ENCODE results near the gene KREMEN2. TPM values are rescaled to one million over a fixed set of nuclear protein-coding genes. Genes with fewer than 3 reads are reported as not detected.

Gene KREMEN2
- total RNA-seq, 1 experiment from 2014 or later, result 3.7 TPM

- no peak for DNase-seq (ENCODE audit: low read depth, low spot score)
- in situ Hi-C loops (cut with HindIII; ENCODE audit: low pct_unique_long_range_greater_than_20kb, low sequenced_read_pairs), result no loop called here
Measured at GRCh38 chr16:3009568-3010390, 45.7 kb downstream of the KREMEN2 start.

- in situ Hi-C loops (cut with HindIII; ENCODE audit: low pct_unique_long_range_greater_than_20kb, low sequenced_read_pairs), result no loop called here
- DNase-seq (ENCODE audit: low read depth, low spot score), result no peak
Measured at GRCh38 chr16:3010510-3010909, 46.4 kb downstream of the KREMEN2 start.

GRCh38 chr16:3012246-3012645 lies 48.2 kb downstream of the KREMEN2 start:
- DNase-seq (ENCODE audit: low read depth, low spot score), result no peak
- in situ Hi-C loops (cut with HindIII; ENCODE audit: low pct_unique_long_range_greater_than_20kb, low sequenced_read_pairs), result no loop called here

GRCh38 chr16:3012828-3013420 lies 48.8 kb downstream of the KREMEN2 start, which contains the start of gene CLDN9:
Gene CLDN9 (plus strand): TSS chr16:3012923. CDS start chr16:3013363, 440 bp downstream.
- DNase-seq (ENCODE audit: low read depth, low spot score), result no peak
- in situ Hi-C loops (cut with HindIII; ENCODE audit: low pct_unique_long_range_greater_than_20kb, low sequenced_read_pairs), result no loop called here

- in situ Hi-C loops (cut with HindIII; ENCODE audit: low pct_unique_long_range_greater_than_20kb, low sequenced_read_pairs), result no loop called here
- no peak for DNase-seq (ENCODE audit: low read depth, low spot score)
Measured at GRCh38 chr16:3013491-3013951, 49.4 kb downstream of the KREMEN2 start.

- in situ Hi-C loops (cut with HindIII; ENCODE audit: low pct_unique_long_range_greater_than_20kb, low sequenced_read_pairs), result no loop called here
- no peak for DNase-seq (ENCODE audit: low read depth, low spot score)
Measured at GRCh38 chr16:3013998-3014690, 50.1 kb downstream of the KREMEN2 start.

- no peak for DNase-seq (ENCODE audit: low read depth, low spot score)
- in situ Hi-C loops (cut with HindIII; ENCODE audit: low pct_unique_long_range_greater_than_20kb, low sequenced_read_pairs), result no loop called here
Measured at GRCh38 chr16:3014971-3015370, 50.9 kb downstream of the KREMEN2 start.

- no peak for DNase-seq (ENCODE audit: low read depth, low spot score)
- in situ Hi-C loops (cut with HindIII; ENCODE audit: low pct_unique_long_range_greater_than_20kb, low sequenced_read_pairs), result no loop called here
Measured at GRCh38 chr16:3015865-3016521, 51.9 kb downstream of the KREMEN2 start.

GRCh38 chr16:3017344-3017743 lies 53.3 kb downstream of the KREMEN2 start:
- no peak for DNase-seq (ENCODE audit: low read depth, low spot score)
- in situ Hi-C loops (cut with HindIII; ENCODE audit: low pct_unique_long_range_greater_than_20kb, low sequenced_read_pairs), result no loop called here

Small RNA genes within 50 kb of the gene (small RNA-seq; reads per million reads assigned to genes)
- 0 reads per million in 2 experiments for gene LINC00514

Other genes starting within 250 kb of the KREMEN2 start
- 0.13 and 0.24 TPM in 2 replicates for gene PRSS27, start 244.1 kb upstream of the KREMEN2 start, total RNA-seq (2014; rRNA removed; shearing (Covaris generic))
- gene SRRM2, start 211.6 kb upstream of the KREMEN2 start, total RNA-seq (2014; rRNA removed; shearing (Covaris generic)), result 21.4 and 34.0 TPM in 2 replicates
- 113 and 114 TPM in 2 replicates for gene ELOB, start 187.0 kb upstream of the KREMEN2 start, total RNA-seq (2014; rRNA removed; shearing (Covaris generic))
- 0.24 and 1.0 TPM in 2 replicates for gene PRSS33, start 176.7 kb upstream of the KREMEN2 start, total RNA-seq (2014; rRNA removed; shearing (Covaris generic))
- gene PRSS41, start 165.8 kb upstream of the KREMEN2 start, total RNA-seq (2014; rRNA removed; shearing (Covaris generic)), result not detected in 2 replicates
- not detected in 2 replicates for gene PRSS21, start 147.0 kb upstream of the KREMEN2 start, total RNA-seq (2014; rRNA removed; shearing (Covaris generic))
- not detected in 2 replicates for gene ZG16B, start 134.0 kb upstream of the KREMEN2 start, total RNA-seq (2014; rRNA removed; shearing (Covaris generic))
- not detected in 2 replicates for gene PRSS22, start 106.1 kb upstream of the KREMEN2 start, total RNA-seq (2014; rRNA removed; shearing (Covaris generic))
- 30.3 and 31.8 TPM in 2 replicates for gene FLYWCH2, start 81.1 kb upstream of the KREMEN2 start, total RNA-seq (2014; rRNA removed; shearing (Covaris generic))
- gene FLYWCH1, start 52.3 kb upstream of the KREMEN2 start, total RNA-seq (2014; rRNA removed; shearing (Covaris generic)), result 19.3 and 25.8 TPM in 2 replicates
- gene PAQR4, start 5.1 kb downstream of the KREMEN2 start, total RNA-seq (2014; rRNA removed; shearing (Covaris generic)), result 24.5 and 30.3 TPM in 2 replicates
- 12.5 and 13.8 TPM in 2 replicates for gene PKMYT1, start 16.2 kb downstream of the KREMEN2 start, total RNA-seq (2014; rRNA removed; shearing (Covaris generic))
- not detected in 2 replicates for gene CLDN9, start 48.6 kb downstream of the KREMEN2 start, total RNA-seq (2014; rRNA removed; shearing (Covaris generic))
- not detected in 2 replicates for gene CLDN6, start 53.9 kb downstream of the KREMEN2 start, total RNA-seq (2014; rRNA removed; shearing (Covaris generic))
- 34.3 and 41.2 TPM in 2 replicates for gene TNFRSF12A, start 56.1 kb downstream of the KREMEN2 start, total RNA-seq (2014; rRNA removed; shearing (Covaris generic))
- 11.0 and 12.3 TPM in 2 replicates for gene HCFC1R1, start 59.7 kb downstream of the KREMEN2 start, total RNA-seq (2014; rRNA removed; shearing (Covaris generic))
- 15.4 and 24.3 TPM in 2 replicates for gene THOC6, start 59.8 kb downstream of the KREMEN2 start, total RNA-seq (2014; rRNA removed; shearing (Covaris generic))
- 0.24 and 0.29 TPM in 2 replicates for gene BICDL2, start 72.7 kb downstream of the KREMEN2 start, total RNA-seq (2014; rRNA removed; shearing (Covaris generic))
- gene MMP25, start 82.3 kb downstream of the KREMEN2 start, total RNA-seq (2014; rRNA removed; shearing (Covaris generic)), result 0.03 TPM in 1 of 2 replicates, not detected in the other
- not detected in 2 replicates for gene IL32, start 101.4 kb downstream of the KREMEN2 start, total RNA-seq (2014; rRNA removed; shearing (Covaris generic))
- gene ZSCAN10, start 135.0 kb downstream of the KREMEN2 start, total RNA-seq (2014; rRNA removed; shearing (Covaris generic)), result 0.13 TPM in 1 of 2 replicates, not detected in the other
- 13.6 and 14.3 TPM in 2 replicates for gene ZNF205, start 148.3 kb downstream of the KREMEN2 start, total RNA-seq (2014; rRNA removed; shearing (Covaris generic))
- 0.85 and 1.8 TPM in 2 replicates for gene ZNF213, start 170.8 kb downstream of the KREMEN2 start, total RNA-seq (2014; rRNA removed; shearing (Covaris generic))
- gene OR1F1, start 223.9 kb downstream of the KREMEN2 start, total RNA-seq (2014; rRNA removed; shearing (Covaris generic)), result 0.21 TPM in 1 of 2 replicates, not detected in the other